ENCODE measurements around the gene TYW1B.
"Not testable (repeated sequence)": the region's sequence is repeated elsewhere in the genome, so short reads cannot be mapped to it uniquely, and the experiment has no call there.

GRCh38 chr7:72667049-72667448 is 161.0 kb downstream of the TYW1B start:
- TF ChIP-seq RXRA, ZBTB33 (IDR thresholded peaks at IDR 0.05): not testable (repeated sequence)
